ENCODE data around the gene FST. TPM values are rescaled to one million over a fixed set of nuclear protein-coding genes. Genes with fewer than 3 reads are reported as not detected.

The FST gene
- total and polyA plus RNA-seq, 2 of the 8 experiments (the other 6 are each of a cell fraction or from before 2014, with no cell fraction given), result 16.6 to 17.5 TPM

GRCh38 chr5:53438079-53438478 lies 42.4 kb upstream of the FST start (continued):
- TF ChIP-seq EZH2 (IDR thresholded peaks at IDR 0.05; ENCODE audit: low read depth, low read length, severe bottlenecking) (no peak), SUZ12 (IDR thresholded peaks at IDR 0.05; ENCODE audit: low read length) (no peak)
